OCI-LY7 (cell line): Measurements from ENCODE around the gene SLC25A13. TPM values are rescaled to one million over a fixed set of nuclear protein-coding genes. Genes with fewer than 3 reads are reported as not detected.

ENCODE experiments used
- BruUV-seq: library from RNA; stranded (reverse); fragments of 400-500 nt; replicated peaks from 2 replicates; lab custom pipeline; 2021; lab: Mats Ljungman, UMichigan
- CTCF ChIA-PET: fragments of 300-600 bp; sonication (Branson Sonifier 250); formaldehyde crosslinking; loops from one replicate; lab custom pipeline; 2022; ENCODE audit warnings: antibody characterized with exemption; ENCODE audit not compliant: unreplicated experiment; lab: Charles Lee
- POLR2A ChIA-PET: fragments of 300-600 bp; sonication (Branson Sonifier 250); formaldehyde crosslinking; loops from one replicate; lab custom pipeline; 2022; ENCODE audit warnings: antibody characterized with exemption; lab: Charles Lee
- DNase-seq: peaks from one replicate; pipeline ENCODE4 v3.0.0-alpha.2; 2015; ENCODE audit warnings: low spot score
- H2AFZ ChIP-seq: fragments of 200-600 bp; sonication (generic), shearing (Covaris generic); 2 replicates; pipeline ENCODE4 v1.6.1; 2014; ENCODE audit warnings: mild to moderate bottlenecking, antibody characterized with exemption, low read length, moderate library complexity
- H3K27ac ChIP-seq: fragments of 200-600 bp; sonication (generic); 2 replicates; pipeline ENCODE4 v1.5.1; 2014; ENCODE audit warnings: mixed run types, low read depth, mild to moderate bottlenecking, moderate library complexity, low read length, inconsistent platforms; ENCODE audit not compliant: poor library complexity, severe bottlenecking
- H3K36me3 ChIP-seq: fragments of 200-600 bp; sonication (generic); 2 replicates; pipeline ENCODE4 v1.6.1; 2014; ENCODE audit warnings: mild to moderate bottlenecking, antibody characterized with exemption, low read length, moderate library complexity, mixed read lengths; ENCODE audit not compliant: insufficient read depth
- H3K4me1 ChIP-seq: fragments of 200-600 bp; sonication (generic); 2 replicates; pipeline ENCODE4 v1.5.1; 2014; ENCODE audit warnings: mild to moderate bottlenecking, low read length; ENCODE audit not compliant: insufficient read depth, poor library complexity, severe bottlenecking
- H3K4me2 ChIP-seq: fragments of 200-600 bp; sonication (generic); 2 replicates; pipeline ENCODE4 v1.6.1; 2014; ENCODE audit warnings: mild to moderate bottlenecking, low read length
- H3K4me3 ChIP-seq: fragments of 200-600 bp; sonication (generic); 2 replicates; pipeline ENCODE4 v1.5.1; 2014; ENCODE audit warnings: mild to moderate bottlenecking, low read depth, low read length; ENCODE audit not compliant: poor library complexity, severe bottlenecking
- H3K79me2 ChIP-seq: fragments of 200-600 bp; sonication (generic); 2 replicates; pipeline ENCODE4 v1.6.1; 2016; ENCODE audit warnings: low read depth, mild to moderate bottlenecking, low read length, moderate library complexity, mixed read lengths; ENCODE audit not compliant: insufficient read depth
- H3K9me2 ChIP-seq: fragments of 200-600 bp; sonication (generic); 2 replicates; pipeline ENCODE4 v1.6.1; 2016; ENCODE audit warnings: mild to moderate bottlenecking, low read length, mixed read lengths; ENCODE audit not compliant: insufficient read depth
- H3K9me3 ChIP-seq: fragments of 200-600 bp; sonication (generic); 2 replicates; pipeline ENCODE4 v1.6.1; 2014; ENCODE audit warnings: mild to moderate bottlenecking, mixed run types, low read length, mixed read lengths
- H4K20me1 ChIP-seq: fragments of 200-600 bp; sonication (generic); 2 replicates; pipeline ENCODE4 v1.6.1; 2014; ENCODE audit warnings: mild to moderate bottlenecking, antibody characterized with exemption, low read length, moderate library complexity, mixed read lengths; ENCODE audit not compliant: insufficient read depth
- EZH2phosphoT487 ChIP-seq: fragments of 200-600 bp; sonication (generic); IDR thresholded peaks from 2 replicates; pipeline ENCODE4 v1.6.1; 2018; ENCODE audit warnings: low read depth, borderline replicate concordance, mild to moderate bottlenecking, mixed run types, antibody characterized with exemption, low read length, moderate library complexity, mixed read lengths
- intact Hi-C: fragments of 100-400 bp; cut with micrococcal nuclease; formaldehyde crosslinking; loops from one replicate; pipeline ENCODE4 v1.10.0; 2022; ENCODE audit not compliant: unreplicated experiment
- total RNA-seq, 2 experiments: library from RNA; depleted of rRNA in 1 of 2; stranded (reverse); fragments of >200 nt in 1 of 2; shearing (Covaris generic) in 1 of 2; gene quantifications; 2 replicates each; pipeline ENCODE4 v1.2.3, GENCODE V29; 2014 to 2022
- TF ChIP-seq, protein P1 (sequence below): fragments of 200-600 bp; sonication (generic); conservative IDR thresholded peaks from 2 replicates; pipeline ENCODE4 v1.5.1; 2014; ENCODE audit warnings: mild to moderate bottlenecking, antibody characterized with exemption, low read length, moderate library complexity, mixed read lengths

SLC25A13 gene
- total RNA-seq, 2 experiments from 2014 or later, result 0.63 TPM; not detected in 1

DNA sequence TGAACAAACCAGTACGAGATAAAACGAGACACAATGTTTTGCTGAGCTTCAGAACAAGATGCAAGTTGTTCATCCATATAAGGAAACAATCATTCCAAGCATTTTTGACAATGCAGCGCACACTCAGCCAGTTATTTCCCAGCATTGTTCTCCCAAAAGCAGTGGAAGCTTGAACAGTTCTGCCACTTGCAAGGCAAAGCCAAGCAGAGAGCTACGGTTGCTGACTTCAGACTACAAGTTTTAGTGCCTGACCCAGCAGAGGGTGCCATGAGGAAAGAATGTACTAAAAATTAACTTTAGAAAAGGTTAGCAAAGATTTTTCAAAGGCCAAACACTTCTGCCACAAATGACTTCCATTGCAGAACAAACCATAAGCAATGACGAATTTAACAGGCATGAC is 152.5 kb downstream of the SLC25A13 start:
- POLR2A ChIA-PET, result no interaction called here
- H3K36me3 ChIP-seq, result no peaks in the 10 kb centered on the region
- no peak overlapping the region for H3K4me3 ChIP-seq
- H3K4me1 ChIP-seq, result no peaks in the 10 kb centered on the region
- DNase-seq, result no peak
- TF ChIP-seq, protein P1, sequence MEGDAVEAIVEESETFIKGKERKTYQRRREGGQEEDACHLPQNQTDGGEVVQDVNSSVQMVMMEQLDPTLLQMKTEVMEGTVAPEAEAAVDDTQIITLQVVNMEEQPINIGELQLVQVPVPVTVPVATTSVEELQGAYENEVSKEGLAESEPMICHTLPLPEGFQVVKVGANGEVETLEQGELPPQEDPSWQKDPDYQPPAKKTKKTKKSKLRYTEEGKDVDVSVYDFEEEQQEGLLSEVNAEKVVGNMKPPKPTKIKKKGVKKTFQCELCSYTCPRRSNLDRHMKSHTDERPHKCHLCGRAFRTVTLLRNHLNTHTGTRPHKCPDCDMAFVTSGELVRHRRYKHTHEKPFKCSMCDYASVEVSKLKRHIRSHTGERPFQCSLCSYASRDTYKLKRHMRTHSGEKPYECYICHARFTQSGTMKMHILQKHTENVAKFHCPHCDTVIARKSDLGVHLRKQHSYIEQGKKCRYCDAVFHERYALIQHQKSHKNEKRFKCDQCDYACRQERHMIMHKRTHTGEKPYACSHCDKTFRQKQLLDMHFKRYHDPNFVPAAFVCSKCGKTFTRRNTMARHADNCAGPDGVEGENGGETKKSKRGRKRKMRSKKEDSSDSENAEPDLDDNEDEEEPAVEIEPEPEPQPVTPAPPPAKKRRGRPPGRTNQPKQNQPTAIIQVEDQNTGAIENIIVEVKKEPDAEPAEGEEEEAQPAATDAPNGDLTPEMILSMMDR, result no peak
- TF ChIP-seq EZH2phosphoT487, result no peak
- H3K4me2 ChIP-seq, result no peak overlapping the region
- no TSS peak for BruUV-seq
- H3K27ac ChIP-seq, result no peak overlapping the region
- CTCF ChIA-PET, result no interaction called here
- no peaks in the 10 kb centered on the region for H4K20me1 ChIP-seq
- no peak overlapping the region for H2AFZ ChIP-seq
- intact Hi-C loops, result no loop called here
- no peaks in the 10 kb centered on the region for H3K9me2 ChIP-seq
- no peaks in the 10 kb centered on the region for H3K79me2 ChIP-seq
- no peaks in the 10 kb centered on the region for H3K9me3 ChIP-seq

DNA sequence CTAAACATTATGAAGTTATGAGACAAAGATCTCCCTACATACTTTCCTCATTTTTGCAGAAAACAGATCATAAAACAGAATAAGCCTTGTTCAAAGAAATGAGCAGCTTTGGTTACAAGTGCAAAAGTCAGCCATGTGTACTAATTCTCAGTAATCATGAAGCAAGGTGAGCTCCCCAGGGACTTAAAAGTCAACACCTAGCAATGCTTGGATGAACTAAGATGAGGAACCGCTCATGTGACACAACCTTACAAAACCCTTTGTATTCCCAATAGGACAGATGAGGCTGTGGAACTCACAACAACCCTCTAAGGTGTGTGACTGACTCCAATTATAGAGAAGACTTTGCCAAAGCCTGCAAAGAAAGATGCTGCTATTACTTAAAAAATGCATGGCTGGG is 154.5 kb downstream of the SLC25A13 start:
- intact Hi-C loops, result no loop called here
- Histone ChIP-seq H3K27ac (no peak overlapping the region), H3K4me2 (no peak overlapping the region), H3K4me3 (no peak overlapping the region), H3K36me3 (no peaks in the 10 kb centered on the region), H2AFZ (no peak overlapping the region), H4K20me1 (no peaks in the 10 kb centered on the region), H3K79me2 (no peaks in the 10 kb centered on the region), H3K9me3 (no peaks in the 10 kb centered on the region), H3K9me2 (no peaks in the 10 kb centered on the region), H3K4me1 (no peaks in the 10 kb centered on the region)
- TF ChIP-seq, protein P1, result no peak
- no peak for TF ChIP-seq EZH2phosphoT487
- POLR2A ChIA-PET, result interaction anchor here (0.7 kb wide), 1 partner anchor 16 kb away, joined by 3 read pairs; no protein-coding TSS in a partner anchor
- BruUV-seq, result no TSS peak
- no peak for DNase-seq
- CTCF ChIA-PET, result no interaction called here

DNA sequence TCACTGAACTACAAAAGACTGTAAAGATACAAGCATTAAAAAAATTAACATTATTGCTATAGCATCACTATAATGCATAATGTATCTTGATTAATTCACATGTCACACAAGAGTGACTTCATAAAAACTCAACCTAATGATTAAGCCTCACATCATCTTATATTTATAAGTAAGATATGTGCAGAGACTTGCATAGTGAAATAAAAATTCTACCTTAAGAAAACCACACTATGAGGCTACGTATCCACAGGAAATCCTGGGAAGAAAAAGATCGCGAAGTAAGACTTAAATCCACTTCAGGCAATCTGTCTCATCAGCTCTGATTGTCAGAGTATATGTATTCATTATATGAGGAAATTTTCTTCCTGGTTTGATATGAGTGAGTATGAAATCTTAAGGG is 160.0 kb downstream of the SLC25A13 start:
- Histone ChIP-seq H3K4me3 (no peak overlapping the region), H3K4me1 (no peaks in the 10 kb centered on the region), H3K79me2 (no peaks in the 10 kb centered on the region), H3K36me3 (no peaks in the 10 kb centered on the region), H3K27ac (no peak overlapping the region), H2AFZ (no peak overlapping the region), H4K20me1 (no peaks in the 10 kb centered on the region), H3K4me2 (no peak overlapping the region), H3K9me2 (no peaks in the 10 kb centered on the region), H3K9me3 (no peaks in the 10 kb centered on the region)
- POLR2A ChIA-PET, result interaction anchor here (0.6 kb wide), 1 partner anchor 21 kb away, joined by 3 read pairs; no protein-coding TSS in a partner anchor
- no peak for DNase-seq
- no peak for TF ChIP-seq EZH2phosphoT487
- TF ChIP-seq, protein P1, result no peak
- no TSS peak for BruUV-seq
- intact Hi-C loops, result no loop called here
- CTCF ChIA-PET, result no interaction called here
